B cell (primary cell): ENCODE measurements around the gene THBS3.

ENCODE experiments used
- CTCF ChIP-seq: fragments of 200-600 bp; IDR thresholded peaks from one replicate; pipeline ENCODE4 v1.8.0; 2022; ENCODE audit warnings: antibody characterized with exemption, mild to moderate bottlenecking
- EZH2 ChIP-seq: IDR thresholded peaks from 2 replicates; pipeline ENCODE4 v1.6.1; 2012; ENCODE audit warnings: borderline replicate concordance, low read depth, mild to moderate bottlenecking, moderate library complexity, low read length; ENCODE audit not compliant: insufficient read depth, poor library complexity, severe bottlenecking

GRCh38 chr1:155183775-155184221 is 23.9 kb downstream of the THBS3 start:
- TF ChIP-seq CTCF (no peak), EZH2 (no peak)
